OCI-LY7 (cell line): ENCODE measurements around the gene CERK. TPM values are rescaled to one million over a fixed set of nuclear protein-coding genes. Genes with fewer than 3 reads are reported as not detected.

Experiments
- BruUV-seq: library from RNA; stranded (reverse); fragments of 400-500 nt; replicated peaks from 2 replicates; lab custom pipeline; 2021; lab: Mats Ljungman, UMichigan
- CTCF ChIA-PET: fragments of 300-600 bp; sonication (Branson Sonifier 250); formaldehyde crosslinking; loops from one replicate; lab custom pipeline; 2022; ENCODE audit warnings: antibody characterized with exemption; ENCODE audit not compliant: unreplicated experiment; lab: Charles Lee
- POLR2A ChIA-PET: fragments of 300-600 bp; sonication (Branson Sonifier 250); formaldehyde crosslinking; loops from one replicate; lab custom pipeline; 2022; ENCODE audit warnings: antibody characterized with exemption; lab: Charles Lee
- DNase-seq: peaks from one replicate; pipeline ENCODE4 v3.0.0-alpha.2; 2015; ENCODE audit warnings: low spot score
- H2AFZ ChIP-seq: fragments of 200-600 bp; sonication (generic), shearing (Covaris generic); 2 replicates; pipeline ENCODE4 v1.6.1; 2014; ENCODE audit warnings: mild to moderate bottlenecking, antibody characterized with exemption, low read length, moderate library complexity
- H3K27ac ChIP-seq: fragments of 200-600 bp; sonication (generic); 2 replicates; pipeline ENCODE4 v1.5.1; 2014; ENCODE audit warnings: mixed run types, low read depth, mild to moderate bottlenecking, moderate library complexity, low read length, inconsistent platforms; ENCODE audit not compliant: poor library complexity, severe bottlenecking
- H3K36me3 ChIP-seq: fragments of 200-600 bp; sonication (generic); 2 replicates; pipeline ENCODE4 v1.6.1; 2014; ENCODE audit warnings: mild to moderate bottlenecking, antibody characterized with exemption, low read length, moderate library complexity, mixed read lengths; ENCODE audit not compliant: insufficient read depth
- H3K4me1 ChIP-seq: fragments of 200-600 bp; sonication (generic); 2 replicates; pipeline ENCODE4 v1.5.1; 2014; ENCODE audit warnings: mild to moderate bottlenecking, low read length; ENCODE audit not compliant: insufficient read depth, poor library complexity, severe bottlenecking
- H3K4me2 ChIP-seq: fragments of 200-600 bp; sonication (generic); 2 replicates; pipeline ENCODE4 v1.6.1; 2014; ENCODE audit warnings: mild to moderate bottlenecking, low read length
- H3K4me3 ChIP-seq: fragments of 200-600 bp; sonication (generic); 2 replicates; pipeline ENCODE4 v1.5.1; 2014; ENCODE audit warnings: mild to moderate bottlenecking, low read depth, low read length; ENCODE audit not compliant: poor library complexity, severe bottlenecking
- H3K79me2 ChIP-seq: fragments of 200-600 bp; sonication (generic); 2 replicates; pipeline ENCODE4 v1.6.1; 2016; ENCODE audit warnings: low read depth, mild to moderate bottlenecking, low read length, moderate library complexity, mixed read lengths; ENCODE audit not compliant: insufficient read depth
- H3K9me2 ChIP-seq: fragments of 200-600 bp; sonication (generic); 2 replicates; pipeline ENCODE4 v1.6.1; 2016; ENCODE audit warnings: mild to moderate bottlenecking, low read length, mixed read lengths; ENCODE audit not compliant: insufficient read depth
- H3K9me3 ChIP-seq: fragments of 200-600 bp; sonication (generic); 2 replicates; pipeline ENCODE4 v1.6.1; 2014; ENCODE audit warnings: mild to moderate bottlenecking, mixed run types, low read length, mixed read lengths
- H4K20me1 ChIP-seq: fragments of 200-600 bp; sonication (generic); 2 replicates; pipeline ENCODE4 v1.6.1; 2014; ENCODE audit warnings: mild to moderate bottlenecking, antibody characterized with exemption, low read length, moderate library complexity, mixed read lengths; ENCODE audit not compliant: insufficient read depth
- CTCF ChIP-seq: fragments of 200-600 bp; sonication (generic); conservative IDR thresholded peaks from 2 replicates; pipeline ENCODE4 v1.5.1; 2014; ENCODE audit warnings: mild to moderate bottlenecking, antibody characterized with exemption, low read length, moderate library complexity, mixed read lengths
- EZH2phosphoT487 ChIP-seq: fragments of 200-600 bp; sonication (generic); IDR thresholded peaks from 2 replicates; pipeline ENCODE4 v1.6.1; 2018; ENCODE audit warnings: low read depth, borderline replicate concordance, mild to moderate bottlenecking, mixed run types, antibody characterized with exemption, low read length, moderate library complexity, mixed read lengths
- intact Hi-C: fragments of 100-400 bp; cut with micrococcal nuclease; formaldehyde crosslinking; loops from one replicate; pipeline ENCODE4 v1.10.0; 2022; ENCODE audit not compliant: unreplicated experiment
- total RNA-seq, 2 experiments: library from RNA; depleted of rRNA in 1 of 2; stranded (reverse); fragments of >200 nt in 1 of 2; shearing (Covaris generic) in 1 of 2; gene quantifications; 2 replicates each; pipeline ENCODE4 v1.2.3, GENCODE V29; 2014 to 2022

Gene CERK
- total RNA-seq, 2 experiments from 2014 or later, result 36.6 to 48.1 TPM

DNA sequence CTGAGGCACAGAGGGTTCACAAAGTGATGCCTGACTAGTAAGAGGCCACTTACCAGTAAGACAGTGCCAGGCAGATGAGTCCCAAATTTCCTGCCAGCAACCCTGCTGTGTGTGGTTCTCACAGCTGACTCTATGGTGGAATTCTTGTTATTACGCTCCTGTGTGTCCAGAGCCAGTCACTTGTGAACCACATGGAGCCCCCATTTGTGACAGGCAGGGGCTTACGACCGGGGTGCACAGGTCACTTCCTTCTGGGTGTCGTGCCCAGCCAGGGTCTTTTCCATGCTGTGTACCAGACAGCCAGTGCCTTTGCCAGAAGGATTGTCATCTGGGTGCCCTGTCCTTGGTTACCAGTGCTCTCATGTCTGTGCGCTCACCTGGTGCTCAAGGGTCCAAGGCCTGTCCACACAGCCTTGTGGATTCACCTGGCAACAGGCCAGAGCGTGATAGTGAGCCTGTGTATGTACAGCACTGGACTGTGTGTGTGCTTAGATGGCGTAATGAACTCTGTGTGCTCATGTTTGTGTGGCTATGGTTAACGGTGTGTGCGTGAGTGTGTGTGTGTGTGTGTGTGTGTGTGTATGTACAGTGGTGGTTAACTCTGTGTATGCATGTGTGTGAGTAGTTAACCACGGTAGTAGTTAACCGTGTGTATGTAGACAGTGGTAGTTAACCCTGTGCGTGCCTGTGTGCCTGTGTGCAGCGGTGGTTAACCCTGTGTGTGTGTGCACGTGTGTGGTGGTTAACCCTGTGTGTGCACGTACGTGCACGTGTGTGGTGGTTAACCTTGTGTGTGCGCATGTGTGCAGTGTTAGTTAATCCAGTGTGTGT, 99.2 kb downstream of the CERK start:
- TF ChIP-seq EZH2phosphoT487, result no peak
- TF ChIP-seq CTCF, result no peak
- Histone ChIP-seq H3K79me2 (no peaks in the 10 kb centered on the region), H3K9me2 (no peaks in the 10 kb centered on the region), H3K36me3 (peaks cover 8% of the 10 kb centered on the region; the same call in 1 of the 2 replicates), H4K20me1 (no peaks in the 10 kb centered on the region), H3K4me1 (no peaks in the 10 kb centered on the region), H3K4me2 (no peak overlapping the region), H3K27ac (no peak overlapping the region), H3K9me3 (no peaks in the 10 kb centered on the region), H2AFZ (no peak overlapping the region), H3K4me3 (no peak overlapping the region)
- no peak for DNase-seq
- ChIA-PET POLR2A (no interaction called here), CTCF (no interaction called here)
- intact Hi-C loops, result no loop called here
- BruUV-seq, result no TSS peak

DNA sequence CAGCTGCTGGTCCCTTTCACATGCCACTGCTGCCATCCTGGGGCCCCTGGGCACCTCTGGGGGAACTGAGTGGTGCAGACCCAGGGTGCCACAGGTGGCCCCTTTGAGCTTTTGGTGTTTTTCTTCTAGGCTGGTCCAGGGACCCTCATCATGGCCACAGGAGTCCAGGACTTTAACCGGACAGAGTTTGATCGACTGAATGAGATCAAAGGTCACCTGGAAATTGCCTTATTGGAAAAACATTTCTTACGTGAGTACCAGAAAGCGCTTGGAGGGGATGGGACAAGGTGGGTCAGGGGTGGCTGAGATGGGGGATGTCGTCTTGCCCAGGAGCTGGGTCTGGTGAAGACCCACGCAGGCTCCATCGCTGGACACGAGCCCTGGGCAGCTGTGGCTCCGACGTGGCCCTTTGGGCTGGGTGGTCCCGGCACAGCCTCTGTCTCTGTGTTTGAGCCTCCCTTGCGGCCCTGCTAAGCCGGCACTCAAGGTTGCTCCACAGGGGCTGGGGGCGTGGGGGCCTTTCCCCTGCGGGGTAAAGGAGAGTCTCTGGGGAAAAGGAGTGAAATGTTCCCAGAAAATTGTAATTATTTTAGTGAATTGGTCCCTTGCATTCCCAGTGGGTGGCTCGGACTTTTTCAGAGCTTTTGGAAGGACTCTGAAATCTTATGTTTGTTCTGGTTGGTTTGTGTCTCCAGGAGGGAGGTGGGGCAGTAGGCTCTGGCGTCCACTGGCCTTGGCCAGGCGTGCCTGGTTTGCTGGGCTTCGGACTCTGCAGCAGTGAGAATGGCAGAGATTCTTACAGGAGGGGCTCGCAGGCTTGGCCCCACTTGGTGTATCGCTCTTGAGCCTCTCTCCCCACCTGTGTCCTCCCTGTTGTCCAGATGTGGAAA, 100.1 kb downstream of the CERK start:
- TF ChIP-seq EZH2phosphoT487 (no peak), CTCF (no peak)
- ChIA-PET CTCF (no interaction called here), POLR2A (no interaction called here)
- Histone ChIP-seq H3K79me2 (no peaks in the 10 kb centered on the region), H3K36me3 (peaks cover 8% of the 10 kb centered on the region; the same call in 1 of the 2 replicates), H3K9me3 (no peaks in the 10 kb centered on the region), H3K4me2 (no peak overlapping the region), H3K9me2 (no peaks in the 10 kb centered on the region), H3K4me3 (no peak overlapping the region), H4K20me1 (no peaks in the 10 kb centered on the region), H2AFZ (no peak overlapping the region), H3K4me1 (no peaks in the 10 kb centered on the region), H3K27ac (no peak overlapping the region)
- intact Hi-C loops, result no loop called here
- no peak for DNase-seq
- no TSS peak for BruUV-seq
